Fibroblast of lung (primary cell): ENCODE data around the gene DNAJC6. TPM values are rescaled to one million over a fixed set of nuclear protein-coding genes. Genes with fewer than 3 reads are reported as not detected.
"Not testable (repeated sequence)": the region's sequence is repeated elsewhere in the genome, so short reads cannot be mapped to it uniquely, and the experiment has no call there.

Experiments used
- DNase-seq, 2 donors: peaks; one replicate each; pipeline versions ENCODE4 v3.0.0 to v3.0.0-alpha.2; 2010; ENCODE audit warnings: low read depth in 2 of 2
- H2AFZ ChIP-seq: 2 replicates; pipeline ENCODE4 v1.5.1; 2012; ENCODE audit warnings: low read length, control low read depth, inconsistent platforms
- H3K27ac ChIP-seq: 2 replicates; pipeline ENCODE4 v1.5.1; 2011; ENCODE audit warnings: low read length, control low read depth; ENCODE audit not compliant: insufficient read depth
- H3K27me3 ChIP-seq: 2 replicates; pipeline ENCODE4 v1.5.1; 2011; ENCODE audit warnings: mild to moderate bottlenecking, low read length; ENCODE audit not compliant: control insufficient read depth, insufficient read depth
- H3K36me3 ChIP-seq: 2 replicates; pipeline ENCODE4 v1.5.1; 2011; ENCODE audit warnings: low read length; ENCODE audit not compliant: control insufficient read depth, insufficient read depth
- H3K4me1 ChIP-seq: 2 replicates; pipeline ENCODE4 v1.5.1; 2011; ENCODE audit warnings: low read length; ENCODE audit not compliant: control insufficient read depth, insufficient read depth; ENCODE audit errors: extremely low read depth
- H3K4me2 ChIP-seq: 2 replicates; pipeline ENCODE4 v1.5.1; 2011; ENCODE audit warnings: low read length, control low read depth; ENCODE audit not compliant: insufficient read depth; ENCODE audit errors: extremely low read depth
- H3K4me3 ChIP-seq, 4 experiments: fragments of 200-600 bp in 1 of 4; sonication (generic) in 1 of 4; replicated peaks in 1 of 4; 2 replicates each; pipeline ENCODE4 v1.5.1; 2011 to 2016; ENCODE audit warnings: low read length in 4 of 4, low read depth in 3 of 4, mild to moderate bottlenecking in 3 of 4, control low read depth in 2 of 4, inconsistent platforms in 1 of 4, mixed read lengths in 1 of 4; ENCODE audit not compliant: insufficient read depth in 1 of 4; ENCODE audit errors: control extremely low read depth in 1 of 4
- H3K79me2 ChIP-seq: 2 replicates; pipeline ENCODE4 v1.5.1; 2012; ENCODE audit warnings: mild to moderate bottlenecking, low read length, inconsistent platforms; ENCODE audit not compliant: control insufficient read depth, insufficient read depth
- H3K9ac ChIP-seq: 2 replicates; pipeline ENCODE4 v1.5.1; 2011; ENCODE audit warnings: mild to moderate bottlenecking, low read length, control low read depth; ENCODE audit not compliant: insufficient read depth
- H3K9me3 ChIP-seq: 2 replicates; pipeline ENCODE4 v1.5.1; 2012; ENCODE audit warnings: low read depth, low read length; ENCODE audit not compliant: control insufficient read depth, insufficient read depth
- H4K20me1 ChIP-seq: 2 replicates; pipeline ENCODE4 v1.5.1; 2011; ENCODE audit warnings: low read length; ENCODE audit not compliant: control insufficient read depth, insufficient read depth; ENCODE audit errors: extremely low read depth
- EZH2 ChIP-seq: IDR thresholded peaks from 2 replicates; pipeline ENCODE4 v1.5.1; 2012; ENCODE audit warnings: low read length, control low read depth, mild to moderate bottlenecking; ENCODE audit errors: missing control alignments
- polyA plus RNA-seq, 2 donors: library from polyadenylated mRNA; depleted of rRNA in 1 of 2; stranded (reverse) in 1 of 2; unstranded in 1 of 2; fragments of >200 nt; gene quantifications; 2 replicates each; pipeline ENCODE4 v1.2.1, GENCODE V29; 2011 to 2012; ENCODE audit warnings: missing spikeins in 1 of 2
- total RNA-seq: library from RNA; depleted of rRNA; stranded (reverse); fragments of >200 nt; gene quantifications from 2 replicates; pipeline ENCODE4 v1.2.1, GENCODE V29; 2014
- TF ChIP-seq, protein P1 (sequence below), 2 donors: IDR thresholded peaks in 1 of 2; conservative IDR thresholded peaks in 1 of 2; 1 replicate in 1 of 2; 2 replicates in 1 of 2; pipeline ENCODE4 v1.5.1; 2011 to 2012; ENCODE audit warnings: low read length in 2 of 2, control low read depth in 1 of 2, inconsistent platforms in 1 of 2, low read depth in 1 of 2, mild to moderate bottlenecking in 1 of 2

DNAJC6 gene
- total and polyA plus RNA-seq, 2 donors (not counting 1 experiment from before 2014, with no cell fraction given): 0.33 to 0.98 TPM

- TF ChIP-seq, protein P1, sequence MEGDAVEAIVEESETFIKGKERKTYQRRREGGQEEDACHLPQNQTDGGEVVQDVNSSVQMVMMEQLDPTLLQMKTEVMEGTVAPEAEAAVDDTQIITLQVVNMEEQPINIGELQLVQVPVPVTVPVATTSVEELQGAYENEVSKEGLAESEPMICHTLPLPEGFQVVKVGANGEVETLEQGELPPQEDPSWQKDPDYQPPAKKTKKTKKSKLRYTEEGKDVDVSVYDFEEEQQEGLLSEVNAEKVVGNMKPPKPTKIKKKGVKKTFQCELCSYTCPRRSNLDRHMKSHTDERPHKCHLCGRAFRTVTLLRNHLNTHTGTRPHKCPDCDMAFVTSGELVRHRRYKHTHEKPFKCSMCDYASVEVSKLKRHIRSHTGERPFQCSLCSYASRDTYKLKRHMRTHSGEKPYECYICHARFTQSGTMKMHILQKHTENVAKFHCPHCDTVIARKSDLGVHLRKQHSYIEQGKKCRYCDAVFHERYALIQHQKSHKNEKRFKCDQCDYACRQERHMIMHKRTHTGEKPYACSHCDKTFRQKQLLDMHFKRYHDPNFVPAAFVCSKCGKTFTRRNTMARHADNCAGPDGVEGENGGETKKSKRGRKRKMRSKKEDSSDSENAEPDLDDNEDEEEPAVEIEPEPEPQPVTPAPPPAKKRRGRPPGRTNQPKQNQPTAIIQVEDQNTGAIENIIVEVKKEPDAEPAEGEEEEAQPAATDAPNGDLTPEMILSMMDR (conservative IDR thresholded peaks at IDR 0.05 in 1 of 2, IDR thresholded peaks at IDR 0.05 in 1 of 2; ENCODE audit: low read depth in 1 of 2, low read length in 2 of 2): no peak
- TF ChIP-seq EZH2: no peak
These were observed 19.9 kb upstream of the DNAJC6 start for GRCh38 chr1:65289449-65289848.

GRCh38 chr1:65291818-65292217 lies 17.5 kb upstream of the DNAJC6 start:
- H3K79me2 ChIP-seq, H3K27me3 ChIP-seq, H3K9ac ChIP-seq, H3K27ac ChIP-seq, H3K4me3 ChIP-seq, H2AFZ ChIP-seq, H3K4me2 ChIP-seq, H3K36me3 ChIP-seq, H3K9me3 ChIP-seq, H4K20me1 ChIP-seq, H3K4me1 ChIP-seq, DNase-seq: not testable (repeated sequence)

More at GRCh38 chr1:65289449-65289848, 19.9 kb upstream of the DNAJC6 start:
- Histone ChIP-seq H3K4me3 (no peak overlapping the region), H3K4me1 (no peaks in the 10 kb centered on the region), H3K9ac (no peak overlapping the region), H3K79me2 (no peaks in the 10 kb centered on the region), H3K4me2 (no peak overlapping the region), H3K27ac (no peak overlapping the region), H4K20me1 (no peaks in the 10 kb centered on the region), H3K9me3 (no peaks in the 10 kb centered on the region), H2AFZ (no peak overlapping the region), H3K27me3 (no peaks in the 10 kb centered on the region), H3K36me3 (no peaks in the 10 kb centered on the region)
- no peak for DNase-seq

DNA sequence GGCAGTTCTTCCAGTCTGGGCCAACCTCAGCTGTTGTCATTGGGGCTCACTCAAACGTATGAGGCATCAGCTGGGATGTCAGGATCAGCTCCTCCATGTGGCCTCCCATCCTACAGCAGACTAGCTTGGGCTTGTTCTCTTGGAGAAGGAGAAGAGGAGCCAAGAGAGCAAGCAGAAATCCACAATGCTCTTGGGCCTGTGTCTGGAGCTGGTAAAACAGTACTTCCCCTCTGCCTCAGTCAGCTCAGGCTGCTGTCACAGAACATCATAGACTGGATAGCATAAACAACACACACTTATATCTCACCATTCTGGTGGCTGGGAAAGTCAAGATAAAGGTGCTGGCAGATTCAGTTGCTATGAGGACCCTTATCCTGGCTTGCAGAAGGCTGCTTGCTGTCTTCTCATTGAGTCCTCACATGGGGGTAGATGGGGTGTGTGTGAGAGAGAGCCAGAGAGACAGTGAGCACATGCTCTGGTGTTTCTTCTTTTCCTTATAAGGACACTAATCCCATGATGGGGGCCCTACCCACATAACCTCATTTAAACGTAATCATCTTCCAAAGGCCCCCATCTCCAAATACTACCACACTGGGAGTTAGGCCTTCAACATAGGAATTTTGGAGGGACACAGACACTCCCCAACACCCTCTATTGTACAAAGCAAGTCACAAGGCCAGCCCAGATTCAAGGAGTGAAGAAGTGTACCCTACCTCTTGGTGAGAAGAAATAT lies 16.3 kb upstream of the DNAJC6 start:
- Histone ChIP-seq H4K20me1 (no peaks in the 10 kb centered on the region), H3K36me3 (no peaks in the 10 kb centered on the region), H3K4me2 (no peak overlapping the region), H3K79me2 (no peaks in the 10 kb centered on the region), H3K4me3 (no peak overlapping the region), H3K27me3 (no peaks in the 10 kb centered on the region), H3K4me1 (no peaks in the 10 kb centered on the region), H3K27ac (no peak overlapping the region), H3K9me3 (no peaks in the 10 kb centered on the region), H2AFZ (no peak overlapping the region), H3K9ac (no peak overlapping the region)
- no peak for TF ChIP-seq EZH2
- no peak for DNase-seq

DNA sequence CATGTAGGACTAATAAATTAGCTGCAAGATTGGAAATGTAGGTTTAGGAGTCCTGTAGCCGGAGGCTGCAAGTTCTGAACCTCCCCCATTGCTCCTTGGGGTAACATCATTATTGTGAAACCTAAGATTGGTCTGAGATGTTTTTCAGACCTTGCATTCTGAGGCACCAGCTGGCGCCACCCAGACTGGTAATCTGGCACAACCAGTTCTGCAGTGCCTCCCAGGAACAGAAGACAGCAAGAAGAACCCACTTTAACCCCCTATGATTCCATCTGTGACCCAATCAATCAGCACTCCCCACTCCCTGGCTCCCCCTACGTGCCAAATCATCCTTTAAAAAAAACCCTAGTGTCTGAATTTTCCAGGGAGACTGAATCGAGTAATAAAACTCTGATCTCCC lies 11.6 kb upstream of the DNAJC6 start:
- no peaks in the 10 kb centered on the region for H3K79me2 ChIP-seq
- no peaks in the 10 kb centered on the region for H4K20me1 ChIP-seq
- no peak for DNase-seq
- H3K4me1 ChIP-seq: no peaks in the 10 kb centered on the region
- H3K9me3 ChIP-seq: no peaks in the 10 kb centered on the region
- no peak overlapping the region for H3K9ac ChIP-seq
- H3K36me3 ChIP-seq: no peaks in the 10 kb centered on the region
- TF ChIP-seq, protein P1 (conservative IDR thresholded peaks at IDR 0.05 in 1 of 2, IDR thresholded peaks at IDR 0.05 in 1 of 2; ENCODE audit: low read depth in 1 of 2, low read length in 2 of 2): no peak
- no peak for TF ChIP-seq EZH2
- H3K4me2 ChIP-seq: no peak overlapping the region
- no peak overlapping the region for H3K27ac ChIP-seq
- H2AFZ ChIP-seq: no peak overlapping the region
- no peaks in the 10 kb centered on the region for H3K27me3 ChIP-seq
- H3K4me3 ChIP-seq: no peak overlapping the region
